Stimulated activated CD4-positive, alpha-beta T cell treated with anti-CD3 and anti-CD28 coated beads, Interleukin-15, amount 100 ng/mL, for 24 hours (primary cell): ENCODE data around the gene NR4A1.

Experiments used
- DNase-seq: peaks from one replicate; pipeline ENCODE4 v3.0.0-alpha.2; 2020

NR4A1 gene

GRCh38 chr12:52043386-52044212, 7.6 kb upstream of the NR4A1 start:
- DNase-seq: no peak

- DNase-seq: no peak
These were observed 6.8 kb upstream of the NR4A1 start for GRCh38 chr12:52044292-52044983.

- no peak for DNase-seq
These were observed 5.4 kb upstream of the NR4A1 start for GRCh38 chr12:52045794-52046199.

GRCh38 chr12:52046859-52047258, 4.4 kb upstream of the NR4A1 start:
- no peak for DNase-seq

GRCh38 chr12:52049286-52049685, 2.0 kb upstream of the NR4A1 start:
- no peak for DNase-seq

GRCh38 chr12:52049688-52050087, 1.6 kb upstream of the NR4A1 start:
- no peak for DNase-seq

GRCh38 chr12:52050116-52050757, 1.0 kb upstream of the NR4A1 start:
- no peak for DNase-seq

- peak; percentile 37 for DNase-seq
These were observed 1.4 kb downstream of the NR4A1 start for GRCh38 chr12:52052468-52053186.

- no peak for DNase-seq
These were observed 2.4 kb downstream of the NR4A1 start for GRCh38 chr12:52053536-52054209.

GRCh38 chr12:52054231-52054832, 3.1 kb downstream of the NR4A1 start:
- DNase-seq: no peak

- no peak for DNase-seq
These were observed 3.8 kb downstream of the NR4A1 start for GRCh38 chr12:52054833-52055730.

- DNase-seq: no peak
These were observed 4.8 kb downstream of the NR4A1 start for GRCh38 chr12:52055731-52056711.

- DNase-seq: no peak
These were observed 5.8 kb downstream of the NR4A1 start for GRCh38 chr12:52056801-52057637.

GRCh38 chr12:52057638-52058576, 6.7 kb downstream of the NR4A1 start:
- no peak for DNase-seq

GRCh38 chr12:52058631-52059361, 7.6 kb downstream of the NR4A1 start:
- DNase-seq: no peak

- DNase-seq: no peak
These were observed 8.6 kb downstream of the NR4A1 start for GRCh38 chr12:52059582-52060497.
